K562 (cell line): Measurements from ENCODE around the gene EVI2B. TPM values are rescaled to one million over a fixed set of nuclear protein-coding genes. Genes with fewer than 3 reads are reported as not detected.

Source experiments
- ARNT ChIP-seq, 2 experiments: fragments of 450-650 bp; IDR thresholded peaks; 2 replicates each; pipeline ENCODE4 v1.6.1; 2016; ENCODE audit warnings: mild to moderate bottlenecking in 1 of 2
- CCNT2 ChIP-seq: IDR thresholded peaks from 2 replicates; pipeline ENCODE4 v1.6.1; 2011; ENCODE audit warnings: borderline replicate concordance, low read depth, mild to moderate bottlenecking, moderate library complexity, mixed read lengths, low read length; ENCODE audit not compliant: insufficient read length; ENCODE audit errors: extremely low read depth
- EP400 ChIP-seq: fragments of 450-650 bp; IDR thresholded peaks from 2 replicates; pipeline ENCODE4 v1.6.1; 2017; ENCODE audit warnings: antibody characterized with exemption, mild to moderate bottlenecking, moderate library complexity
- ETV1 ChIP-seq: fragments of 450-650 bp; conservative IDR thresholded peaks from 2 replicates; pipeline ENCODE4 v1.6.1; 2016; ENCODE audit warnings: missing genetic modification characterization, control low read depth, low read depth, missing compliant biosample characterization
- HMG20B ChIP-seq: fragments of 250-450 bp; sonication (Bioruptor Pico); IDR thresholded peaks from 2 replicates; pipeline ENCODE4 v1.5.0; 2021; ENCODE audit warnings: mild to moderate bottlenecking
- HMGN3 ChIP-seq: IDR thresholded peaks from 2 replicates; pipeline ENCODE4 v1.6.1; 2011; ENCODE audit warnings: borderline replicate concordance, low read depth, mild to moderate bottlenecking, mixed read lengths, low read length; ENCODE audit not compliant: insufficient read length; ENCODE audit errors: extremely low read depth
- JUND ChIP-seq, 2 experiments: IDR thresholded peaks; 2 replicates in 1 of 2; 3 replicates in 1 of 2; pipeline ENCODE4 v1.6.1; 2011; ENCODE audit warnings: borderline replicate concordance in 2 of 2, low read depth in 2 of 2, low read length in 2 of 2, improper control_type of control experiment in 1 of 2, missing biosample characterization in 1 of 2, missing genetic modification characterization in 1 of 2, missing genetic modification reagents in 1 of 2
- KAT8 ChIP-seq: fragments of 450-650 bp; IDR thresholded peaks from 2 replicates; pipeline ENCODE4 v1.6.1; 2016; ENCODE audit warnings: low read depth, mild to moderate bottlenecking
- MEF2D ChIP-seq: conservative IDR thresholded peaks from 2 replicates; pipeline ENCODE4 v1.6.1; 2016; ENCODE audit warnings: low read depth, missing genetic modification characterization, missing compliant biosample characterization
- MTA1 ChIP-seq: fragments of 450-650 bp; IDR thresholded peaks from 2 replicates; pipeline ENCODE4 v1.6.1; 2017; ENCODE audit warnings: borderline replicate concordance
- NR2C2 ChIP-seq, 2 experiments: fragments of 200-800 bp in 1 of 2; sonication (Bioruptor generic) in 1 of 2; sonication (generic) in 1 of 2; formaldehyde crosslinking in 1 of 2; IDR thresholded peaks; 2 replicates each; pipeline versions ENCODE4 v1.6.1 to v1.8.0; 2016 to 2022; ENCODE audit warnings: mild to moderate bottlenecking in 1 of 2, missing compliant biosample characterization in 1 of 2, missing genetic modification characterization in 1 of 2, missing genetic modification reagents in 1 of 2
- RBFOX2 ChIP-seq: fragments of 200-400 bp; formaldehyde crosslinking; IDR thresholded peaks from 2 replicates; pipeline ENCODE4 v1.6.1; 2017; ENCODE audit warnings: low read depth, mild to moderate bottlenecking, low read length, moderate library complexity
- RBM25 ChIP-seq: fragments of 200-400 bp; formaldehyde crosslinking; IDR thresholded peaks from 2 replicates; pipeline ENCODE4 v1.6.1; 2018; ENCODE audit warnings: low read length, low read depth, moderate library complexity; ENCODE audit not compliant: severe bottlenecking
- RBM39 ChIP-seq: fragments of 200-400 bp; formaldehyde crosslinking; optimal IDR thresholded peaks from 2 replicates; pipeline ENCODE3; 2018; ENCODE audit warnings: low read depth, low read length
- ZNF143 ChIP-seq: sonication (generic); formaldehyde crosslinking; IDR thresholded peaks from 2 replicates; pipeline ENCODE4 v1.9.0; 2022; ENCODE audit warnings: mild to moderate bottlenecking, missing genetic modification reagents
- polyA plus RNA-seq, 8 experiments: library from polyadenylated mRNA; depleted of rRNA in 4 of 8; stranded (reverse) in 5 of 8; unstranded in 3 of 8; fragments of >200 nt; fragmentation: Nextera tagmentation in 2 of 8; fragmentation: Illumina TruSeq in 1 of 8; extraction: Ambion mirVana in 2 of 8; extraction: Trizol in 1 of 8; gene quantifications; 2 replicates each; pipeline versions ENCODE4 v1.2.1 to v1.2.3, GENCODE V29; 2011 to 2014; ENCODE audit warnings: inconsistent platforms in 1 of 8, missing spikeins in 1 of 8
- total RNA-seq, 7 experiments: library from RNA; depleted of rRNA in 6 of 7; stranded (reverse); fragments of >200 nt in 6 of 7; fragmentation: Illumina TruSeq in 2 of 7; extraction: Trizol in 2 of 7; gene quantifications; 2 replicates each; pipeline versions ENCODE4 v1.2.1 to v1.2.3, GENCODE V29; 2011 to 2021; ENCODE audit warnings: low replicate concordance in 1 of 7
- TF ChIP-seq, protein P1 (sequence below): fragments of 250-450 bp; sonication (Bioruptor Pico); IDR thresholded peaks from 2 replicates; pipeline ENCODE4 v1.4.0; 2020; ENCODE audit warnings: borderline replicate concordance
- TF ChIP-seq, protein P2 (sequence below), 3 experiments: fragments of 200-800 bp in 1 of 3; fragments of 250-450 bp in 1 of 3; fragments of 450-650 bp in 1 of 3; sonication (Bioruptor Pico) in 1 of 3; sonication (Bioruptor generic) in 1 of 3; formaldehyde crosslinking in 1 of 3; IDR thresholded peaks; 2 replicates each; pipeline versions ENCODE4 v1.6.1 to v1.8.0; 2016 to 2022; ENCODE audit warnings: mild to moderate bottlenecking in 2 of 3, missing genetic modification characterization in 2 of 3, missing compliant biosample characterization in 1 of 3, moderate library complexity in 1 of 3
- TF ChIP-seq, protein P3 (sequence below): sonication (generic); formaldehyde crosslinking; IDR thresholded peaks from 2 replicates; pipeline ENCODE4 v1.9.0; 2022; ENCODE audit warnings: mild to moderate bottlenecking, missing genetic modification reagents

The EVI2B gene
- total and polyA plus RNA-seq, 9 of the 15 experiments (the other 6 are each of a cell fraction or from before 2014, with no cell fraction given), result 0.54 to 8.0 (median 2.5) TPM

DNA sequence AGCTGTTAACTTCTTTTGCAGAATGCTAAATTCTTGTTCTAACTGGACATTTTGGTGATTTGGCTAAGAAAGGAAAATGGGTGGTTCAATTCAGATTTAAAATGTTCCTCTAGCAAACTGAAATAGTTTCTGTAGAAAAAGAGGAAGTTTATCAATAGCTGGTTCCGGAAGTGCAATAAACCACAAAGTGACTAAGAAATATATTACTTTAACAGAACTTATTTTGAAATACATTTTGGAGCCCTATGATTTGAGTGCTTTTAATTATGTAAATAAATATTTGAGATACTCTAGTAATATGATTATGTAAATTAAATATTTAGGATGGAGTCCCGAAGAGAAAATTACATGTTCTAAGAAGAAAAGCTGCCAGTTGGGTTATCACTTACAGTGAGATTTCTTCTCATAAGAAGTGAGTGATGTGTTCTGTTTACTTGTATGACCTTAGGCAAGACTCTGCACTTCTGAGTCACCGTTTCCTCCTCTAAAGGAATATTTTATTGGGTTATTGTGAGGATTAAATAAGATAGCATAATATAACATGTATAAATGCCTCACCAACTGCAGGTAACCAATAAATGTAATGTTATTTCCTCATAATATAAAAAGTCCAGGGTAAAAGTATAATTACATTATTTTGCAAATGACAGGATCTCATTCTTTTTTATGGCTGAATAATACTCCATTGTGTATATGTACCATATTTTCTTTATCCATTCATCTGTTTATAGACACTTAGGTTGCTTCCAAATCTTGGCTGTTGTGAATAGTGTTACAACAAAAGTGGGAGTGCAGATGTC lies at the start of gene EVI2B (continued):
- TF ChIP-seq, protein P1, sequence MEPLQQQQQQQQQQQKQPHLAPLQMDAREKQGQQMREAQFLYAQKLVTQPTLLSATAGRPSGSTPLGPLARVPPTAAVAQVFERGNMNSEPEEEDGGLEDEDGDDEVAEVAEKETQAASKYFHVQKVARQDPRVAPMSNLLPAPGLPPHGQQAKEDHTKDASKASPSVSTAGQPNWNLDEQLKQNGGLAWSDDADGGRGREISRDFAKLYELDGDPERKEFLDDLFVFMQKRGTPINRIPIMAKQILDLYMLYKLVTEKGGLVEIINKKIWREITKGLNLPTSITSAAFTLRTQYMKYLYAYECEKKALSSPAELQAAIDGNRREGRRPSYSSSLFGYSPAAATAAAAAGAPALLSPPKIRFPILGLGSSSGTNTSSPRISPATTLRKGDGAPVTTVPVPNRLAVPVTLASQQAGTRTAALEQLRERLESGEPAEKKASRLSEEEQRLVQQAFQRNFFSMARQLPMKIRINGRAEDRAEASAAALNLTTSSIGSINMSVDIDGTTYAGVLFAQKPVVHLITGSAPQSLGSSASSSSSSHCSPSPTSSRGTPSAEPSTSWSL (CRISPR knock-in tag), result no peak
- TF ChIP-seq NR2C2 (CRISPR knock-in tag; IDR thresholded peaks at IDR 0.05) (no peak), NR2C2 (tag; IDR thresholded peaks at IDR 0.05) (peak; percentile 48; the same call in 1 of the 2 replicates), KAT8 (no peak), CCNT2 (no peak), MTA1 (no peak), EP400 (0 out of 2 replicates have a peak, but pooled peaks have one; percentile 38), ARNT (IDR thresholded peaks at IDR 0.05) (no peak), ZNF143 (CRISPR knock-in tag) (no peak), JUND (IDR thresholded peaks at IDR 0.05; ENCODE audit: borderline replicate concordance, low read depth, low read length) (peak; percentile 81), JUND (tag; IDR thresholded peaks at IDR 0.05; ENCODE audit: borderline replicate concordance, low read depth, low read length) (peak; percentile 87), MEF2D (tag) (no peak), HMGN3 (no peak), ETV1 (tag) (peak; percentile 68), HMG20B (CRISPR knock-in tag) (no peak), RBM25 (peak; percentile 74), RBM39 (no peak), RBFOX2 (no peak)
- TF ChIP-seq, protein P2, sequence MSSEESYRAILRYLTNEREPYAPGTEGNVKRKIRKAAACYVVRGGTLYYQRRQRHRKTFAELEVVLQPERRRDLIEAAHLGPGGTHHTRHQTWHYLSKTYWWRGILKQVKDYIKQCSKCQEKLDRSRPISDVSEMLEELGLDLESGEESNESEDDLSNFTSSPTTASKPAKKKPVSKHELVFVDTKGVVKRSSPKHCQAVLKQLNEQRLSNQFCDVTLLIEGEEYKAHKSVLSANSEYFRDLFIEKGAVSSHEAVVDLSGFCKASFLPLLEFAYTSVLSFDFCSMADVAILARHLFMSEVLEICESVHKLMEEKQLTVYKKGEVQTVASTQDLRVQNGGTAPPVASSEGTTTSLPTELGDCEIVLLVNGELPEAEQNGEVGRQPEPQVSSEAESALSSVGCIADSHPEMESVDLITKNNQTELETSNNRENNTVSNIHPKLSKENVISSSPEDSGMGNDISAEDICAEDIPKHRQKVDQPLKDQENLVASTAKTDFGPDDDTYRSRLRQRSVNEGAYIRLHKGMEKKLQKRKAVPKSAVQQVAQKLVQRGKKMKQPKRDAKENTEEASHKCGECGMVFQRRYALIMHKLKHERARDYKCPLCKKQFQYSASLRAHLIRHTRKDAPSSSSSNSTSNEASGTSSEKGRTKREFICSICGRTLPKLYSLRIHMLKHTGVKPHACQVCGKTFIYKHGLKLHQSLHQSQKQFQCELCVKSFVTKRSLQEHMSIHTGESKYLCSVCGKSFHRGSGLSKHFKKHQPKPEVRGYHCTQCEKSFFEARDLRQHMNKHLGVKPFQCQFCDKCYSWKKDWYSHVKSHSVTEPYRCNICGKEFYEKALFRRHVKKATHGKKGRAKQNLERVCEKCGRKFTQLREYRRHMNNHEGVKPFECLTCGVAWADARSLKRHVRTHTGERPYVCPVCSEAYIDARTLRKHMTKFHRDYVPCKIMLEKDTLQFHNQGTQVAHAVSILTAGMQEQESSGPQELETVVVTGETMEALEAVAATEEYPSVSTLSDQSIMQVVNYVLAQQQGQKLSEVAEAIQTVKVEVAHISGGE (CRISPR knock-in tag; IDR thresholded peaks at IDR 0.05), result no peak
- TF ChIP-seq, protein P3, sequence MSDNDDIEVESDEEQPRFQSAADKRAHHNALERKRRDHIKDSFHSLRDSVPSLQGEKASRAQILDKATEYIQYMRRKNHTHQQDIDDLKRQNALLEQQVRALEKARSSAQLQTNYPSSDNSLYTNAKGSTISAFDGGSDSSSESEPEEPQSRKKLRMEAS (CRISPR knock-in tag), result no peak
